HG03045 (cell line): ENCODE results near the gene SEC63.
"Not testable (repeated sequence)": the region's sequence is repeated elsewhere in the genome, so short reads cannot be mapped to it uniquely, and the experiment has no call there.

Source experiments
- ATAC-seq: cut with Tn5 transposase; IDR thresholded peaks from one replicate; pipeline ENCODE4 v1.9.1; 2021; ENCODE audit warnings: mild to moderate bottlenecking, moderate library complexity; ENCODE audit not compliant: unreplicated experiment

The SEC63 gene, protein sequence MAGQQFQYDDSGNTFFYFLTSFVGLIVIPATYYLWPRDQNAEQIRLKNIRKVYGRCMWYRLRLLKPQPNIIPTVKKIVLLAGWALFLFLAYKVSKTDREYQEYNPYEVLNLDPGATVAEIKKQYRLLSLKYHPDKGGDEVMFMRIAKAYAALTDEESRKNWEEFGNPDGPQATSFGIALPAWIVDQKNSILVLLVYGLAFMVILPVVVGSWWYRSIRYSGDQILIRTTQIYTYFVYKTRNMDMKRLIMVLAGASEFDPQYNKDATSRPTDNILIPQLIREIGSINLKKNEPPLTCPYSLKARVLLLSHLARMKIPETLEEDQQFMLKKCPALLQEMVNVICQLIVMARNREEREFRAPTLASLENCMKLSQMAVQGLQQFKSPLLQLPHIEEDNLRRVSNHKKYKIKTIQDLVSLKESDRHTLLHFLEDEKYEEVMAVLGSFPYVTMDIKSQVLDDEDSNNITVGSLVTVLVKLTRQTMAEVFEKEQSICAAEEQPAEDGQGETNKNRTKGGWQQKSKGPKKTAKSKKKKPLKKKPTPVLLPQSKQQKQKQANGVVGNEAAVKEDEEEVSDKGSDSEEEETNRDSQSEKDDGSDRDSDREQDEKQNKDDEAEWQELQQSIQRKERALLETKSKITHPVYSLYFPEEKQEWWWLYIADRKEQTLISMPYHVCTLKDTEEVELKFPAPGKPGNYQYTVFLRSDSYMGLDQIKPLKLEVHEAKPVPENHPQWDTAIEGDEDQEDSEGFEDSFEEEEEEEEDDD

DNA sequence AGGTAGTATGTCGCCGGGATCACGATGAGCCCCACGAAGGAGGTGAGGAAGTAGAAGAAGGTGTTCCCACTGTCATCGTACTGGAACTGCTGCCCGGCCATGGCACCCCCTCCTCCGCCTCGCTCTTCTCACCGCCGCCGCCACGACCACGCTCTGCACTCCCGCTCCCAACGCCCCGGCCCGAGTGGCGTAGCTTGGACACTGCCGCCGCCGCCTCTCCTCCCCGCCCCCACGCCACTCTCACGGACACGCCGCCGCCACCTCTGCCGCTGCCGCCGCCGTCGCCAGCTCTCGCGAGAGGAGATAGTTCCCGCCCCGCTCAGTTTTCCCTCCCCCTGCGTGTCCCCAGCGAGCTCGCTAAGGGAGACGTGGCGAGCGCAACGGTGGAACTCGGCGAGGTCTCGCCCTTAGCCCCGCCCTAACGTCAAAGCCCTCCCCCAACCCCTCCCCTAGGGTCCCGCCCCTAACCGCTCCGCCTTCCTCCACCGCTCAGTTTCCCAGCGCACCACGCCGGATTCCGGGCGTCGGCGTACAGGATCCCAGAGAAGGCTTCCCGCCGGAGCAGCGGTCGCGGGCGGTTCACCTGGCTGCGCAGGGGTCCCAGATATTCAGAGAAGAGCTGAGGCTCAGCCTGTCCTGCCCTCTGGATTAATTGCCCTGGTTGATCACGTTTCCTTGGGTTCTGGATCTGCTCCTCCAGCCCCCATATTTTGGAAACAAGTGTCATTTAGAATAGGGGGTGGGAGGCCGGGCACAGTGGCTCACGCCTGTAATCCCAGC lies at the start of gene SEC63:
SEC63 (minus strand) TSS at position 300 of the 780 bp plus-strand sequence; CDS start at position 101, 199 bp downstream.
- ATAC-seq = peak; percentile 95

- ATAC-seq = no peak
Observed at GRCh38 chr6:108005961-108006360, 48.0 kb upstream of the SEC63 start.

DNA sequence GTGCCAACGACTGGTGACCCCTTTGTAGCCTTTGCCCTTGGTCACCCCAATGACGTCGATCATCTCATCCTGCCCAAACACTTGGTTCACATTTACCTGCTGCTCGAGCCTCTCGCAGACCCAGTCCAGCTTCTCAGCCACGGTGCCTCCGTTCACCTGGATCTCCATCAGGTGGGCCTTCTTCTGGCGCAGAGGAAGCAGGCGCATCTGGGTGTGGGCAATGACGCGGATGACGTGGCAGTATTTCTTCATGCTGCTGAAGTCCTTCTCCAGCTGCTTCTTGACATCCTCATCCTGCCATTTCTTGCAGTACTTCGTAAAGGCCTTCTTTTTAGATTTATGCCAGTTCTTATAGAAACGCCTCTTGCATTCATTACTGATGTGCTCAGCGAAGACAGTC lies 46.9 kb upstream of the SEC63 start:
- no peak for ATAC-seq

- ATAC-seq = no peak
Observed at GRCh38 chr6:108002365-108003221, 44.6 kb upstream of the SEC63 start.

GRCh38 chr6:108001696-108002231 lies 43.8 kb upstream of the SEC63 start:
- no peak for ATAC-seq

DNA sequence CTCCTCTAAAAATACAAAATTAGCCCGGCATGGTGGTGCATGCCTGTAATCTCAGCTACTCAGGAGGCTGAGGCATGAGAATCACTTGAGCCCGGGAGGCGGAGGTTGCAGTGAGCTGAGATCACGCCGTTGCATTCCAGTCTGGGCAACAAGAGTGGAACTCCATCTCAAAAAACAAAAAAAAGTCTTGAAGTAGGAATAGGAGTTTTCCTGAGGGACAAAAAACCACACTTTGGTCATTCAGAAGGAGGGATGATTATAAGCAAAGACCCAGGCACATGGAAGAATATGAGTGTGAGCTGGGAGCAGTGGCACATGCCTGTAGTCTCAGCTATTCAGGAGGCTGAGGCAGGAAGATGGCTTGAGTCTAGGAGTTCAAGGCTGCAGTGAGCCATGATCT lies 42.3 kb upstream of the SEC63 start:
- ATAC-seq = not testable (repeated sequence)

- ATAC-seq = no peak
Observed at GRCh38 chr6:107999341-107999740, 41.3 kb upstream of the SEC63 start.

DNA sequence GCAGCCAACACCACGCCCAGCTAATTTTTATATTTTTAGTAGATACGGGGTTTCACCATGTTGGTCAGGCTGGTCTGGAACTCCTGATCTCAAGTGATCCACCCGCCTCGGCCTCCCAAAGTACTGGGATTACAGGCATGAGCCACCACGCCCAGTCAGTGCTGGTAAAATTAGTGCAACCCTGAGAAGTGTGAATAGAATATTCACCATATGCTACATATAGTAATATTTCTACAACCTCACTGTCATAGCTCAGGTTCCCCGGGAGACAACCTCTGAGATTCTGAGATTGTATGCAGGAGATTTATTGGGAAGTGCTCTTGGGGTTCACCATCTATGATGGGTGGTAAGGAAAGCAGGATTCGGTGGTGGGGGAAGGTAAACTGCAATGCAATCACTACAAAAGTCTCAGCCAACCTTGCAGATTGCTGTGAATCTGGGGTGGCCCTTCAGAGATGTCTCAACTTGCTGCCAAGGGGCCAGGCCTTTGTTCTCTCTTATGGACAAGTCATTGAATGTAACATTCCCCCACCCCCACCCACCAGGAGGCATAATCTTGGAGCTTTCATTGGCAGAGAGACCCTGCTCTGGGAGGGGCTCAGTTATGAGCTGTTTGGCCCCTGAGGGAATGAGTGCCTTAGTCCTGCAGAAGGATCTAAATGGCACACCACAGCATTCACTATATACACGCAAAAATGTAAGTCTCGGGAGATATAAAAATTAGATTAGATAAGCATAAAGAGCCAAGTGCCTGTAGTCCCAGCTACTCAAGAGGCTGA lies 34.0 kb upstream of the SEC63 start:
- no peak for ATAC-seq

- no peak for ATAC-seq
Observed at GRCh38 chr6:107991061-107991460, 33.1 kb upstream of the SEC63 start.

DNA sequence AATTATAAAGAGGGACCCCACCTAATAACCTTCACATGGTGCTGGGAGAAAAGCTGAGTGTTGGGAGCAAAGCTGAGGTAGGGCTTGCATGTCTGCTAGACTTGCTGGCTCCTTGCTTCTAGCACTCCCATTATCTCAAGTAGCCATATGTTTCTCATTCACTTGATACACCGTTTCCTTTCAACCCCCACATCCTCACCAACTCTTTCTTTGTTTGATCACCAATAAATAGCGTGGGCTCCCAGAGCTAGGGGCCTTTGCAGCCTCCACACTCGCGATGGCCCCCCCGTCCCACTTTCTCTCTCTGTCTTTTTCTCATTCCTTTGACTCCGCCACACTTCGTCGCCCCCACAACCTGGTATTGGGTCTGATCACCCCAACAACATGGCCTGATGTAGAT lies 32.6 kb upstream of the SEC63 start:
- not testable (repeated sequence) for ATAC-seq

DNA sequence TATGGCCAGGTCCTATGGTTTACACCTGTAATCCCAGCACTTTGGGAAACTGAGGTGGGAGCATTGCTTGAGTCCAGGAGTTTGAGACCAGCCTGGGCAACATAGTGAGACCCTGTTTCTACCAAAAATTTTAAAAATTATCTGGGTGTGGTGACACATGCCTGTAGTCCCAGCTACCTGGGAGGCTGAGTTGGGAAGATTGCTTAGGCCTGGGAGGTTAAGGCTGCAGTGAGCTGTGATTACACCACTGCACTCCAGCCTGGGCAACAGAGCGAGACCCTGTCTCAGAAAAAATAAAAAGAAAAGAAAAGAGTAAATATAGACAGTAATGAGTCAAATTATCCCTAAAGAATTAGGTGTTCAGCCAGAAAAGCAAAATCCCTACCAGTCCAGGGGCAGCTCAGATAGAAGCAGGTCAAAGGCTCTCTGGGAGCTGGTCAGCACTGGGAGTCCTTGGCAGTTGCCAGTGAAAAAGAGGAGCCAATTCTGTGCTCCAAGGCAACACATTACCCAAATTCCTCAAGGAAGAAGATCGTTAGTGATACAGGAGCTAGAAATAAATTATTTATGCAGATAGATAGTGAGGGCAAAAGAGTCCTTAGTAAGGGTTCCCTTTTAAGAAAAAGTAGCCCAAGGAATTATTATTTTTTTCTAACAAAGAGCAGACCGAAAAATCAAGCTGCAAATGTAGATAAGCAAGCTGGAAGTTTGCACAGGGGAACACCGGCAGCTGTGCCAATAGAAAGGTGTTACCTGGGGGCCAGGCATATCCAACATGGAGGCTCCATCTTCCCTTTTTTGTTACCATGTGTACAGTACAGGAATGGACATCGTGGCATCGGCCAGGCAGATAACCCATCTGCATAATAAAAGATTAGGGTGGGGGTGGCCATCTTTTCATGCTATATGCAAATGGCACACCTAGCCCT lies 31.4 kb upstream of the SEC63 start:
- no peak for ATAC-seq

GRCh38 chr6:107988570-107988969 lies 30.6 kb upstream of the SEC63 start:
- ATAC-seq = no peak

DNA sequence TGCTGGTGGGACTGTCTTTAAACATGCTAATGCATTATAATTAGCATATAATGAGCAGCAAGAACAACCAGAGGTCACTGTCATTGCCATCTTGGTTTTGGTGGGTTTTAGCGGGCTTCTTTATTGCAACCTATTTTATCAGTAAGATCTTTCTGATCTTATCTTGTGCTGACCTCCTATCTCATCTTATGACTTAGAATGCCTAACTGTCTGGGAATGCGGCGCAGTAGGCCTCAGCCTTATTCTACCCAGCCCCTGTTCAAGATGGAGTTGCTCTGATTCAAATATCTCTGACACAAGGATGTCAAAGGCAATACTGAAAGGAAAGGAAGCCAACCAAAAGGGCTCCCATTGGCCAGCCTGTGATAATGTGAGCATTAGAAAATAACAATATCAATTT lies 29.8 kb upstream of the SEC63 start:
- ATAC-seq = no peak

GRCh38 chr6:107985701-107986100 lies 27.7 kb upstream of the SEC63 start:
- ATAC-seq = no peak

DNA sequence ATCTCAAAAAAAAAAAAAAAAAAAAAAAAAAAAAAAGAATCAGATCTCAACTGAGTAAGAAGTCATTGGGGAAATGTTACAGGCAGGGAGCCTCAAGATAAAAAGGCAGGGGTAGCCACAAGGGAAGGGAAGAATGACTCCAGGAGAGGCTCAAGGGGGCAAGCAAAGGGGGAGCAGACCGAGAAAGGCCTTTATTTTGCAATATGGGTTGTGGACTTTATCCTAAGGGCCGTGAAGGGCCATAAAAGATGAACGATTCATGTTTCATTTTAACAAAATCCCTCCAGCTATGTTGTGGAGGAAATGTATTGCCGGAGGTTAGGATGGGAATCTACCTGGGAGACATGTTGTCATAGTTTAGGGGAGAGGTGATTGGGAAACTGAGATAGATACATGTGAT lies 25.8 kb upstream of the SEC63 start:
- ATAC-seq = no peak

- ATAC-seq = no peak
Observed at GRCh38 chr6:107982486-107982885, 24.5 kb upstream of the SEC63 start.

GRCh38 chr6:107981695-107982094 lies 23.7 kb upstream of the SEC63 start:
- no peak for ATAC-seq

DNA sequence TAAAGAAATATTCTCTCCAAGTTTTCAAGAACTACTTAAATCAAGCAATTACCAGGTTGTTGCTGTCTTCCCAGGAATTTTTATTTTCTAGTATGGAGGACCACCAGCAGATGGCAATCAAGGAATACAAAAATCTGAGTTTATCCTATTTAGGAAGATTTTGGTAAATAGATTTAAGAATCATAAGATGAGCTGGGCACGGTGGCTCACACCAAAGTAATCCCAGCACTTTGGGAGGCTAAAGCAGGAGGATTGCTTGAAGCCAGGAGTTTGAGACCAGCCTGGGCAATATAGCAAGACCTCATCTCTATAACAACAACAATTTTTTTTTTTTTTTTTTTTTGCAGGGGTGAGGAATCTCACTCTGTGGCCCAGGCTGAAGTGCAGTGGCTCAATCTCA lies 19.3 kb upstream of the SEC63 start:
- ATAC-seq = no peak
